Nephron (organoid): Measurements from ENCODE around the gene C4B.
"Not testable (repeated sequence)": the region's sequence is repeated elsewhere in the genome, so short reads cannot be mapped to it uniquely, and the experiment has no call there.

Source experiments
- H3K27ac Mint-ChIP-seq, 3 experiments: 2 replicates each; pipeline ENCODE4 v1.8.0; 2020; ENCODE audit warnings: mixed read lengths in 3 of 3, mild to moderate bottlenecking in 2 of 3, moderate library complexity in 1 of 3
- H3K27me3 Mint-ChIP-seq: 2 replicates; pipeline ENCODE4 v1.8.0; 2021; ENCODE audit warnings: low read depth, mild to moderate bottlenecking, moderate library complexity, mixed read lengths
- H3K36me3 Mint-ChIP-seq: 2 replicates; pipeline ENCODE4 v1.8.0; 2020; ENCODE audit warnings: low read depth, mixed read lengths
- H3K4me1 Mint-ChIP-seq: 2 replicates; pipeline ENCODE4 v1.8.0; 2020; ENCODE audit warnings: mixed read lengths
- H3K4me3 Mint-ChIP-seq, 3 experiments: 2 replicates each; pipeline ENCODE4 v1.8.0; 2020; ENCODE audit warnings: mild to moderate bottlenecking in 3 of 3, mixed read lengths in 3 of 3, moderate library complexity in 2 of 3
- H3K9me3 Mint-ChIP-seq: 2 replicates; pipeline ENCODE4 v1.8.0; 2020; ENCODE audit warnings: mixed read lengths
- TF ChIP-seq, protein P1 (sequence below), 3 experiments: fragments of 200-600 bp; sonication (generic); IDR thresholded peaks; one replicate each; pipeline ENCODE4 v1.5.0; 2021; ENCODE audit warnings: antibody characterized with exemption in 3 of 3; ENCODE audit not compliant: unreplicated experiment in 3 of 3

C4B gene

DNA sequence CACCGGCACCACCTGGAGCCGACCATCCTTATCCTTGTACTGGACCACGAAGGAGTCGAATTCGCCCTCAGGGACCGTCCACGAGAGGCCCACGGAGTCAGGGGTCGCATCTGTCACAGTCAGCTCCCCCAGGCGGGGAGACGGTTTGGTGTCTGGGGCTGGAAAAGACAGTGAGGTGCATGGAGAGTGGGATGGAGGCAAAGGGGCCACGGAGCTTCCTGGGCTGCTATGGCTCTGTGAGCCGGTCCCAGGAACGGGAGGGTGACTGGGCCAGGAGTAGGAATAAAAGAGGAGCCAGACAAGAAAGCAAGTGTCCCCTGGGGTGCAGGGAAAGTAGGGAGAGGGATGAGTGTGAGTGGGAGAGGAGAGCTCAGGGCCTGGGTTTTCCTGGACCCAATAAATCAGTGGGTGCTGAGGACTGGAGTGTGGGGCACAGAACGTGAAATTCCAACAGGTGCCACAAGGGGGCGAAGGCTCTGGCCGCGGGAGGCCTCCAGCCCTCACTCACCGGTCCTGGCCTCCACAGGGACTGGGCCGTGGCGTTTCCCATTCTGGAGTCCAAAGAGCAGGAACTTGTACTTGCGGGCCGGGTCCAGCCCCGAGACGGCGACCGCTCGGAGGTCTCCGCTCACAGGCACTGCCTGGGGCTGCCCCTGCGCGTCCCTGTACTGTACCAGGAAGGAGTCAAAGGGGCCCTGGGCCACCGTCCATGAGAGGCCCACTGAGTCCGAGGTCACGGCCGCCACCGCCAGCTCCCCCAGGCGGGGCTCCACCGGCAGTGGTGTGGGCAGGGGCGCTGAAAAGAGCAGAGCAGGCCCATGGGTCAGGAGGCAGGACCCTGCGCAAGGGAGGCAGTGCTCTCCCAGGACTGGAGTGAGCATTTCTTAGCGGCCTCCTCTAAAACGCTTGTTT is 33.5 kb downstream of the C4B start:
- no peaks in the 10 kb centered on the region for H3K36me3 Mint-ChIP-seq
- peaks cover 9% of the 10 kb centered on the region for H3K27me3 Mint-ChIP-seq
- peak overlapping the region in 2 of 3 experiments; percentile 2 to 14 for H3K27ac Mint-ChIP-seq
- peaks cover 22% of the 10 kb centered on the region for H3K4me1 Mint-ChIP-seq
- TF ChIP-seq, protein P1, sequence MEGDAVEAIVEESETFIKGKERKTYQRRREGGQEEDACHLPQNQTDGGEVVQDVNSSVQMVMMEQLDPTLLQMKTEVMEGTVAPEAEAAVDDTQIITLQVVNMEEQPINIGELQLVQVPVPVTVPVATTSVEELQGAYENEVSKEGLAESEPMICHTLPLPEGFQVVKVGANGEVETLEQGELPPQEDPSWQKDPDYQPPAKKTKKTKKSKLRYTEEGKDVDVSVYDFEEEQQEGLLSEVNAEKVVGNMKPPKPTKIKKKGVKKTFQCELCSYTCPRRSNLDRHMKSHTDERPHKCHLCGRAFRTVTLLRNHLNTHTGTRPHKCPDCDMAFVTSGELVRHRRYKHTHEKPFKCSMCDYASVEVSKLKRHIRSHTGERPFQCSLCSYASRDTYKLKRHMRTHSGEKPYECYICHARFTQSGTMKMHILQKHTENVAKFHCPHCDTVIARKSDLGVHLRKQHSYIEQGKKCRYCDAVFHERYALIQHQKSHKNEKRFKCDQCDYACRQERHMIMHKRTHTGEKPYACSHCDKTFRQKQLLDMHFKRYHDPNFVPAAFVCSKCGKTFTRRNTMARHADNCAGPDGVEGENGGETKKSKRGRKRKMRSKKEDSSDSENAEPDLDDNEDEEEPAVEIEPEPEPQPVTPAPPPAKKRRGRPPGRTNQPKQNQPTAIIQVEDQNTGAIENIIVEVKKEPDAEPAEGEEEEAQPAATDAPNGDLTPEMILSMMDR (IDR thresholded peaks at IDR 0.05; ENCODE audit: unreplicated experiment in 3 of 3), result peak; percentile 72 to 89 (median 79)
- H3K4me3 Mint-ChIP-seq, result no peak overlapping the region
- no peaks in the 10 kb centered on the region for H3K9me3 Mint-ChIP-seq

DNA sequence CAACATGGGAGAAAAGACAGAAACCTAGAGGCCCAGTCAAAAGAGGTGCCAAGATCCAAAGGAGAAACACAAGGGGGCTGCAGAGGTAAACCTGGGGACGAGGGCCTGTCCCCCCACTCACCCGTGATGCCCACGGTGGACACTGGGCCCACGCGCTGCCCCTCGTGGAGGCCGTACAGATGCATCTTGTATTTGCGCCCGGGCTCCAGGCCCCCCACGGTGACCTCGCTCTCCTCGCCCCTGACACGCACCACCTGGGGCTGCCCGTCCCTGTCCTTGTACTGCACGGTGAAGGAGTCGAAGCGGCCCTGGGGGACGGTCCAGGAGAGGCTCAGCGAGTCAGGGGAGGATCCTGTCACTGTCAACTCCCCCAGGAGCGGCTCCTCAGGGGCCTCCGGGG is 34.6 kb downstream of the C4B start:
- H3K27me3 Mint-ChIP-seq, H3K4me3 Mint-ChIP-seq, H3K36me3 Mint-ChIP-seq, H3K9me3 Mint-ChIP-seq: not testable (repeated sequence)
- Mint-ChIP-seq H3K4me1 (peaks cover 22% of the 10 kb centered on the region), H3K27ac (peak overlapping the region in 2 of 3 experiments; percentile 23 to 35)

DNA sequence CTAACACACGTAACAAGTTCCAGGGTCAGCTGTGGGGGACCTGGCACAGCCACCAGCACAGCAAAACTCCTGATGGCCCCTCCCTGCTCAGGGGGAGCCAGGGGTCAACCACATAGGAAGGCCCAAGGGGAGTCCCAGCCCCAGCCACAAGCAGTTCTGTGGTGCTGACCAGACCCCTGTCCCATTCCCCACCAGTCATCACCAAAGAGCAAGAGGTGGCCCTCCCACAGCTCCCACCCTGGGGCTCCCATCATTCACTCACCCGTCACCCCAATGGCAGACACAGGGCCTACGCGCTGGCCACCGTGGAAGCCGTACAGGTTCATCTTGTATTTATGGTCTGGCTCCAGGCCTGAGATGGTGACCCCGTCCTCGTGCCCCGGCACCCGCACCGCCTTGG is 35.1 kb downstream of the C4B start:
- not testable (repeated sequence) for H3K9me3 Mint-ChIP-seq, H3K36me3 Mint-ChIP-seq, H3K4me3 Mint-ChIP-seq, H3K27ac Mint-ChIP-seq, H3K27me3 Mint-ChIP-seq
- peaks cover 22% of the 10 kb centered on the region for H3K4me1 Mint-ChIP-seq

DNA sequence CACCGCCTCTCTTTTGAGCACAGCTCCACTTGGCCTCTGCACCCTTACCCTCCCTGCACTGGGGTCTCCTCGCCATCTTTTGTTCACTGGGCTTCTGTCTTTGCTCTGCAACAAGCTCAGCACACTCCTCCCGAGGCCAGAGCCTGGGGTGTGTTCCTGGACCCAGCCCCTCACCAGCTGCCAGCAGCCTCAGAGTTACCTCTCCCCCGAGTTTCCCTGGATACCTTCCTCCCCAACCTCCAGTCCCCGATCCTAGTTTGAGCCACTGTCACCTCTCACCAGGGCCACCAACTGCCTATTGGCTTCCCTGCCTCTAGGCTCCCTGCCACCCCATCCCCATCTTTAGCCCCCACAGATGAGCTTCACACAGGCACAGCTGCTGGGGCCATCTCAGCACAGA is 36.0 kb downstream of the C4B start:
- H3K4me1 Mint-ChIP-seq, result peaks cover 22% of the 10 kb centered on the region
- peaks cover 9% of the 10 kb centered on the region for H3K27me3 Mint-ChIP-seq
- H3K27ac Mint-ChIP-seq, result peak overlapping the region in 2 of 3 experiments; percentile 4 to 56
- TF ChIP-seq, protein P1 (IDR thresholded peaks at IDR 0.05; ENCODE audit: unreplicated experiment in 3 of 3), result no peak
- no peaks in the 10 kb centered on the region for H3K36me3 Mint-ChIP-seq
- H3K4me3 Mint-ChIP-seq, result no peak overlapping the region
- no peaks in the 10 kb centered on the region for H3K9me3 Mint-ChIP-seq

DNA sequence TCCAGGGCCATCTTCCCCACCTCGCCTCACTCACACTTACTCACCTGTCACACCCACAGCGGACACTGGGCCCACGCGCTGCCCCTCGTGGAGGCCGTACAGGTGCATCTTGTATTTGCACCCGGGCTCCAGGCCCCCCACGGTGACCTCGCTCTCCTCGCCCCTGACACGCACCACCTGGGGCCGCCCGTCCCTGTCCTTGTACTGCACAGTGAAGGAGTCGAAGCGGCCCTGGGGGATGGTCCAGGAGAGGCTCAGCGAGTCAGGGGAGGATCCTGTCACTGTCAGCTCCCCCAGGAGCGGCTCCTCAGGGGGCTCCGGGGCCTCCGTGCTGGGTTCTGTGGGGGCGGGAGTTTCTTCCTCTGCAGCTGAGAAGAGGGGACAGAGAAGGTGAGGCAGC is 38.0 kb downstream of the C4B start:
- H3K9me3 Mint-ChIP-seq, H3K4me3 Mint-ChIP-seq, H3K27me3 Mint-ChIP-seq, H3K36me3 Mint-ChIP-seq, H3K27ac Mint-ChIP-seq: not testable (repeated sequence)
- H3K4me1 Mint-ChIP-seq, result peaks cover 11% of the 10 kb centered on the region

DNA sequence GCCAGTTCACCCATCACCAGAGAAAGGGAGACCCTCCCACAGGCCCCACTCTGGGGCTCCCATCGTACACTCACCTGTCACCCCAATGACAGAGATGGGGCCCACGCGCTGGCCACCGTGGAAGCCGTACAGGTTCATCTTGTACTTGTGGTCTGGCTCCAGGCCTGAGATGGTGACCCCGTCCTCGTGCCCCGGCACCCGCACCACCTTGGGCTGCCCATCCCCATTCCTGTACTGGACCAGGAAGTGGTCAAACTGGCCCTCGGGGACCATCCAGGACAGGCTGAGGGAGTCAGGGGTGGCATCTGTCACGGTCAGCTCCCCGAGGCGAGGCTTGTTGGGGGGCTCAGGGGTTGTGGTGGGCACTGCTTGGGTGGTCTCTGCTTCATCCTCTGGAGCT is 38.7 kb downstream of the C4B start:
- not testable (repeated sequence) for H3K4me3 Mint-ChIP-seq, H3K36me3 Mint-ChIP-seq, H3K27me3 Mint-ChIP-seq, H3K4me1 Mint-ChIP-seq, H3K9me3 Mint-ChIP-seq, H3K27ac Mint-ChIP-seq

DNA sequence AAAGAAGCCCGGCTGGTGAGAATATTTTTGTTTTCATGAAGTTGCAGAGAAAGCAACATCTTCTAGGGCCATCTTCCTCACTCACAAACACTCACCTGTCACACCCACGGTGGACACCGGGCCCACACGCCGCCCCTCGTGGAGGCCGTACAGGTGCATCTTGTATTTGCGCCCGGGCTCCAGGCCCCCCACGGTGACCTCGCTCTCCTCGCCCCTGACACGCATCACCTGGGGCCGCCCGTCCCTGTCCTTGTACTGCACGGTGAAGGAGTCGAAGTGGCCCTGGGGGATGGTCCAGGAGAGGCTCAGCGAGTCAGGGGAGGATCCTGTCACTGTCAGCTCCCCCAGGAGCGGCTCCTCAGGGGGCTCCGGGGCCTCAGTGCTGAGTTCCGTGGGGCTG is 41.2 kb downstream of the C4B start:
- H3K27ac Mint-ChIP-seq, H3K9me3 Mint-ChIP-seq, H3K4me1 Mint-ChIP-seq, H3K27me3 Mint-ChIP-seq, H3K4me3 Mint-ChIP-seq, H3K36me3 Mint-ChIP-seq: not testable (repeated sequence)

DNA sequence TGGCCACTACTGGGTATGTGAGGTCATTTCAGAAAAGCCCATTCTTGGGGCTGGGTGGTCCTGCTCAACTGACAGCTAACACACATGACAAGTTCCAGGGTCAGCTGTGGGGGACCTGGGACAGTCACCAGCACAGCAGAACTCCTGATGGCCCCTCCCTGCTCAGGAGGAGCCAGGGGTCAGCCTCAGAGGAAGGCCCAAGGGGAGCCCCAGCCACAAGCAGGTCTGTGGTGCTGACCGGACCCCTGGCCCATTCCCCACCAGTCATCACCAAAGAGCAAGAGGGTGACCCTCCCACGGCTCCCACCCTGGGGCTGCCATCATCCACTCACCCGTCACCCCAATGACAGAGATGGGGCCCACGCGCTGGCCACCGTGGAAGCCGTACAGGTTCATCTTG is 41.7 kb downstream of the C4B start:
- TF ChIP-seq, protein P1 (IDR thresholded peaks at IDR 0.05; ENCODE audit: unreplicated experiment in 3 of 3), result no peak
- H3K4me3 Mint-ChIP-seq, result no peak overlapping the region
- no peaks in the 10 kb centered on the region for H3K9me3 Mint-ChIP-seq
- peaks cover 9% of the 10 kb centered on the region for H3K4me1 Mint-ChIP-seq
- no peak overlapping the region for H3K27ac Mint-ChIP-seq
- no peaks in the 10 kb centered on the region for H3K27me3 Mint-ChIP-seq
- no peaks in the 10 kb centered on the region for H3K36me3 Mint-ChIP-seq
